K562 (cell line): ENCODE data around the gene GRIK5. TPM values are rescaled to one million over a fixed set of nuclear protein-coding genes. Genes with fewer than 3 reads are reported as not detected.

Source experiments
- ATAC-seq: fragments of 200-7000 bp; cut with Tn5 transposase; 3 replicates; pipeline ENCODE4 v1.9.1; 2020; ENCODE audit warnings: moderate library complexity
- BruUV-seq: library from RNA; stranded (reverse); fragments of 400-500 nt; replicated peaks from 2 replicates; lab custom pipeline; 2021; lab: Mats Ljungman, UMichigan
- CTCF ChIA-PET: fragments of 300-600 bp; formaldehyde crosslinking; extraction: SDS; loops from one replicate; lab custom pipeline; 2021; ENCODE audit warnings: low intra/inter-chr PET ratio; lab: Yijun Ruan, JAX
- POLR2A ChIA-PET: fragments of 300-600, 350-650 bp; sonication (Branson Sonifier 250); formaldehyde crosslinking; extraction: SDS; loops from one replicate; lab custom pipeline; 2021; ENCODE audit warnings: antibody characterized with exemption, inconsistent platforms; lab: Yijun Ruan, JAX
- DNase-seq, 4 experiments: peaks; one replicate each; pipeline versions ENCODE4 v3.0.0 to v3.0.0-alpha.2; 2011 to 2018; ENCODE audit warnings: low spot score in 3 of 4, mixed read lengths in 3 of 4; ENCODE audit errors: extremely low read depth in 1 of 4
- FAIRE-seq: peaks from 2 replicates; lab custom pipeline; 2011; peaks lifted over from hg19 to GRCh38; lab: Jason Lieb, UNC
- H2AFZ ChIP-seq: 2 replicates; pipeline ENCODE4 v1.6.0; 2011; ENCODE audit warnings: low read depth, low read length, control low read depth, inconsistent platforms
- H3K27ac ChIP-seq: fragments of 200-600 bp; 3 replicates; pipeline ENCODE4 v1.8.0; 2011; ENCODE audit warnings: low read depth, mild to moderate bottlenecking, control low read depth, inconsistent platforms, low read length, moderate library complexity, mixed read lengths; ENCODE audit errors: extremely low read depth
- H3K27me3 ChIP-seq, 2 experiments: fragments of 300-600 bp in 1 of 2; 2 replicates in 1 of 2; 3 replicates in 1 of 2; pipeline versions ENCODE4 v1.6.0 to v1.8.0; 2011; ENCODE audit warnings: inconsistent platforms in 2 of 2, low read length in 2 of 2, mild to moderate bottlenecking in 1 of 2, mixed read lengths in 1 of 2, moderate library complexity in 1 of 2; ENCODE audit not compliant: control insufficient read depth in 2 of 2, insufficient read depth in 2 of 2
- H3K36me3 ChIP-seq: fragments of 300-600 bp; 3 replicates; pipeline ENCODE4 v1.8.0; 2011; ENCODE audit warnings: mild to moderate bottlenecking, low read length, inconsistent platforms; ENCODE audit not compliant: control insufficient read depth, insufficient read depth
- H3K4me1 ChIP-seq, 2 experiments: fragments of 200-600 bp in 1 of 2; replicated peaks in 1 of 2; 2 replicates in 1 of 2; 3 replicates in 1 of 2; pipeline versions ENCODE4 v1.5.1 to v1.8.0; 2011; ENCODE audit warnings: inconsistent platforms in 2 of 2, low read length in 2 of 2, mild to moderate bottlenecking in 1 of 2, mixed read lengths in 1 of 2, moderate library complexity in 1 of 2; ENCODE audit not compliant: control insufficient read depth in 2 of 2, insufficient read depth in 2 of 2
- H3K4me2 ChIP-seq: 2 replicates; pipeline ENCODE4 v1.6.1; 2011; ENCODE audit warnings: low read length, control low read depth, inconsistent platforms, mixed read lengths; ENCODE audit not compliant: insufficient read depth
- H3K4me3 ChIP-seq: fragments of 200-600 bp; sonication (generic), shearing (Covaris generic); 2 replicates; pipeline ENCODE4 v1.5.1; 2016; ENCODE audit warnings: control low read depth, inconsistent platforms
- H3K79me2 ChIP-seq: fragments of 200-600 bp; 3 replicates; pipeline ENCODE4 v1.8.0; 2011; ENCODE audit warnings: low read length, inconsistent platforms; ENCODE audit not compliant: control insufficient read depth, insufficient read depth
- H3K9ac ChIP-seq, 2 experiments: 2 replicates each; pipeline versions ENCODE4 v1.6.0 to v1.6.1; 2011; ENCODE audit warnings: low read depth in 2 of 2, low read length in 2 of 2, control low read depth in 1 of 2, inconsistent platforms in 1 of 2, mild to moderate bottlenecking in 1 of 2, mixed read lengths in 1 of 2; ENCODE audit not compliant: insufficient read depth in 1 of 2
- H3K9me1 ChIP-seq: one replicate; pipeline ENCODE4 v1.6.0; 2011; ENCODE audit warnings: inconsistent platforms, mild to moderate bottlenecking, low read length, moderate library complexity; ENCODE audit not compliant: control insufficient read depth, insufficient read depth
- H3K9me3 ChIP-seq: replicated peaks from 2 replicates; pipeline ENCODE4 v1.5.1; 2011; ENCODE audit warnings: low read depth, low read length, inconsistent platforms; ENCODE audit not compliant: control insufficient read depth, insufficient read depth
- H4K20me1 ChIP-seq: replicated peaks from 2 replicates; pipeline ENCODE4 v1.6.1; 2011; ENCODE audit warnings: low read length, inconsistent platforms, mixed read lengths; ENCODE audit not compliant: control insufficient read depth, insufficient read depth
- ARID1B ChIP-seq: fragments of 450-650 bp; IDR thresholded peaks from 2 replicates; pipeline ENCODE4 v1.6.1; 2016; ENCODE audit warnings: antibody characterized with exemption, mild to moderate bottlenecking, inconsistent platforms
- ATF7 ChIP-seq: fragments of 450-650 bp; IDR thresholded peaks from 2 replicates; pipeline ENCODE4 v1.7.1; 2014; ENCODE audit warnings: mild to moderate bottlenecking, moderate library complexity
- FOS ChIP-seq: IDR thresholded peaks from 3 replicates; pipeline ENCODE4 v1.6.1; 2011; ENCODE audit not compliant: insufficient read length; ENCODE audit errors: extremely low read depth
- LCOR ChIP-seq: sonication (generic); formaldehyde crosslinking; IDR thresholded peaks from 2 replicates; pipeline ENCODE4 v1.8.0; 2022; ENCODE audit warnings: mild to moderate bottlenecking, missing genetic modification reagents
- MXI1 ChIP-seq: IDR thresholded peaks from 2 replicates; pipeline ENCODE4 v1.6.1; 2011; ENCODE audit warnings: low read depth, mild to moderate bottlenecking, improper control_type of control experiment, low read length
- RB1 ChIP-seq: fragments of 450-650 bp; IDR thresholded peaks from 2 replicates; pipeline ENCODE4 v1.6.1; 2017; ENCODE audit warnings: low read depth, mild to moderate bottlenecking
- SMARCE1 ChIP-seq: fragments of 450-650 bp; IDR thresholded peaks from 2 replicates; pipeline ENCODE4 v1.7.1; 2016; ENCODE audit warnings: mild to moderate bottlenecking
- SPI1 ChIP-seq: IDR thresholded peaks from 2 replicates; pipeline ENCODE4 v1.6.1; 2011; ENCODE audit warnings: low read depth, low read length, control low read depth, borderline replicate concordance
- WGBS: fragments of 100-300 bp; shearing (Covaris generic); methylation state at CpG from one replicate; pipeline ENCODE4 v1.1.6; 2016; ENCODE audit warnings: low coverage, mixed read lengths; ENCODE audit not compliant: insufficient coverage; ENCODE audit errors: missing lambda C conversion rate; 5-methylcytosine and 5-hydroxymethylcytosine counted together
- in situ Hi-C: fragments of 300-500 bp; cut with MboI; formaldehyde crosslinking; loops from 4 replicates; pipeline ENCODE4 v1.15.0; 2018; ENCODE audit warnings: inconsistent platforms, mixed read lengths
- intact Hi-C: fragments of 100-400 bp; cut with micrococcal nuclease; formaldehyde crosslinking; loops from 2 replicates; pipeline ENCODE4 v1.14.2; 2022
- polyA plus RNA-seq, 8 experiments: library from polyadenylated mRNA; depleted of rRNA in 4 of 8; stranded (reverse) in 5 of 8; unstranded in 3 of 8; fragments of >200 nt; fragmentation: Nextera tagmentation in 2 of 8; fragmentation: Illumina TruSeq in 1 of 8; extraction: Ambion mirVana in 2 of 8; extraction: Trizol in 1 of 8; gene quantifications; 2 replicates each; pipeline versions ENCODE4 v1.2.1 to v1.2.3, GENCODE V29; 2011 to 2014; ENCODE audit warnings: inconsistent platforms in 1 of 8, missing spikeins in 1 of 8
- total RNA-seq, 7 experiments: library from RNA; depleted of rRNA in 6 of 7; stranded (reverse); fragments of >200 nt in 6 of 7; fragmentation: Illumina TruSeq in 2 of 7; extraction: Trizol in 2 of 7; gene quantifications; 2 replicates each; pipeline versions ENCODE4 v1.2.1 to v1.2.3, GENCODE V29; 2011 to 2021; ENCODE audit warnings: low replicate concordance in 1 of 7
- TF ChIP-seq, protein P1 (sequence below): sonication (generic); formaldehyde crosslinking; IDR thresholded peaks from 2 replicates; pipeline ENCODE4 v1.8.1; 2023; ENCODE audit warnings: mild to moderate bottlenecking, missing genetic modification reagents
- TF ChIP-seq, protein P2 (sequence below), 2 experiments: fragments of 450-650 bp; formaldehyde crosslinking in 1 of 2; IDR thresholded peaks; 2 replicates each; pipeline versions ENCODE4 v1.4.0 to v1.6.1; 2014 to 2020; ENCODE audit warnings: mild to moderate bottlenecking in 2 of 2, borderline replicate concordance in 1 of 2, low read depth in 1 of 2

Gene GRIK5
- total and polyA plus RNA-seq, 9 of the 15 experiments (the other 6 are each of a cell fraction or from before 2014, with no cell fraction given) = 0.04 to 0.55 (median 0.27) TPM; not detected in 2

DNA sequence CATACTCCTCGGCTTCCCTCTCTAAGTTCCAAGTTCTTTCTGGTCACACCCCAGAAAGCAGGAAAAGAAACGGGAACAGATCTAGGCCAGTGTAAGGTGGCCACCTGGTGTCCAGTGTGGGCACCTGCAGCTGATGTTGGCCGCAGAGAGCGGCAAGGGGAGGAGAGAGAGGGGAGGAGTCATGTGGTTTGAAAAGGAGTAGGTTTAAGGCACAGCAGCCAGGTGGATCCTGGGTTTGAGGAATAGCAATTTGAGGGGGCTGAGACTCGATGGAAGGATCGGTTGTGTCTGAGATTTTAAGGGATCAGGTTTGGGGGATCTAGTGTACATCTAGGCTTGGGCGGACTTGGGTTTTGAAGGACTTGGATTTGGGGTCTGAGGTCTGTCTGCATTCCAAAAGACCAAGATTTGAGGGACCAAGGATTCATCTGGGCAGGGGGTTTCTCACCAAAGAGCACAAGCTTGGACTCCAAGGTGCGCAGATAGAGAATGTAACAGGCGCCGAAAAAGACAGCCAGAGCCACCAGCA lies 112.1 kb downstream of the GRIK5 start:
- ChIA-PET POLR2A (interaction anchor here (0.5 to 2.7 kb wide), 12 partner anchors 13 to 114 kb away, joined by 3 to 14 read pairs (median 4); partner anchors contain the start of gene RPS19), CTCF (interaction anchor here (0.7 to 2.1 kb wide), 5 partner anchors 17 to 165 kb away, joined by 3 to 18 read pairs (median 7); partner anchors contain the start of gene RPS19)
- Histone ChIP-seq H3K27me3 (no peaks in the 10 kb centered on the region), H3K4me3 (peak overlapping the region; percentile 61), H3K27ac (peak overlapping the region; percentile 57; the same call in 2 of the 3 replicates), H3K4me2 (peak overlapping the region; percentile 93), H3K9me3 (no peaks in the 10 kb centered on the region), H3K9me1 (no peaks in the 10 kb centered on the region), H3K79me2 (no peaks in the 10 kb centered on the region), H3K9ac (peak overlapping the region; percentile 77 to 90; a peak in 2 of 4 replicates), H4K20me1 (no peaks in the 10 kb centered on the region), H2AFZ (peak overlapping the region; percentile 95), H3K36me3 (no peaks in the 10 kb centered on the region), H3K4me1 (peaks cover 15 to 40% of the 10 kb centered on the region in 2 experiments; a peak in 4 of 5 replicates)
- WGBS = 3% methylated on average over 9 of the region's 10 CpGs
- DNase-seq (peak; percentile 87 to 93 (median 90)), FAIRE-seq (peak; percentile 100), ATAC-seq (peak; percentile 86)
- in situ Hi-C loops = loop anchor here (10.0 kb wide), 1 partner anchor 163 kb away; the partner anchor contains the start of gene CEACAM3
- BruUV-seq = no TSS peak
- intact Hi-C loops = loop anchor here (1.0 to 2.0 kb wide), 3 partner anchors 65 to 85 kb away; no protein-coding TSS in a partner anchor
- TF ChIP-seq, protein P1, sequence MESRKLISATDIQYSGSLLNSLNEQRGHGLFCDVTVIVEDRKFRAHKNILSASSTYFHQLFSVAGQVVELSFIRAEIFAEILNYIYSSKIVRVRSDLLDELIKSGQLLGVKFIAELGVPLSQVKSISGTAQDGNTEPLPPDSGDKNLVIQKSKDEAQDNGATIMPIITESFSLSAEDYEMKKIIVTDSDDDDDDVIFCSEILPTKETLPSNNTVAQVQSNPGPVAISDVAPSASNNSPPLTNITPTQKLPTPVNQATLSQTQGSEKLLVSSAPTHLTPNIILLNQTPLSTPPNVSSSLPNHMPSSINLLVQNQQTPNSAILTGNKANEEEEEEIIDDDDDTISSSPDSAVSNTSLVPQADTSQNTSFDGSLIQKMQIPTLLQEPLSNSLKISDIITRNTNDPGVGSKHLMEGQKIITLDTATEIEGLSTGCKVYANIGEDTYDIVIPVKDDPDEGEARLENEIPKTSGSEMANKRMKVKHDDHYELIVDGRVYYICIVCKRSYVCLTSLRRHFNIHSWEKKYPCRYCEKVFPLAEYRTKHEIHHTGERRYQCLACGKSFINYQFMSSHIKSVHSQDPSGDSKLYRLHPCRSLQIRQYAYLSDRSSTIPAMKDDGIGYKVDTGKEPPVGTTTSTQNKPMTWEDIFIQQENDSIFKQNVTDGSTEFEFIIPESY (CRISPR knock-in tag) = 0 out of 2 replicates have a peak, but pooled peaks have one; percentile 57
- TF ChIP-seq LCOR = no peak
- no peak for TF ChIP-seq FOS
- TF ChIP-seq SPI1 = peak; percentile 62; the same call in 1 of the 2 replicates
- no peak for TF ChIP-seq MXI1
- peak; percentile 8; the same call in 1 of the 2 replicates for TF ChIP-seq ARID1B
- 0 out of 2 replicates have a peak, but pooled peaks have one; percentile 18 for TF ChIP-seq ATF7
- TF ChIP-seq, protein P2, sequence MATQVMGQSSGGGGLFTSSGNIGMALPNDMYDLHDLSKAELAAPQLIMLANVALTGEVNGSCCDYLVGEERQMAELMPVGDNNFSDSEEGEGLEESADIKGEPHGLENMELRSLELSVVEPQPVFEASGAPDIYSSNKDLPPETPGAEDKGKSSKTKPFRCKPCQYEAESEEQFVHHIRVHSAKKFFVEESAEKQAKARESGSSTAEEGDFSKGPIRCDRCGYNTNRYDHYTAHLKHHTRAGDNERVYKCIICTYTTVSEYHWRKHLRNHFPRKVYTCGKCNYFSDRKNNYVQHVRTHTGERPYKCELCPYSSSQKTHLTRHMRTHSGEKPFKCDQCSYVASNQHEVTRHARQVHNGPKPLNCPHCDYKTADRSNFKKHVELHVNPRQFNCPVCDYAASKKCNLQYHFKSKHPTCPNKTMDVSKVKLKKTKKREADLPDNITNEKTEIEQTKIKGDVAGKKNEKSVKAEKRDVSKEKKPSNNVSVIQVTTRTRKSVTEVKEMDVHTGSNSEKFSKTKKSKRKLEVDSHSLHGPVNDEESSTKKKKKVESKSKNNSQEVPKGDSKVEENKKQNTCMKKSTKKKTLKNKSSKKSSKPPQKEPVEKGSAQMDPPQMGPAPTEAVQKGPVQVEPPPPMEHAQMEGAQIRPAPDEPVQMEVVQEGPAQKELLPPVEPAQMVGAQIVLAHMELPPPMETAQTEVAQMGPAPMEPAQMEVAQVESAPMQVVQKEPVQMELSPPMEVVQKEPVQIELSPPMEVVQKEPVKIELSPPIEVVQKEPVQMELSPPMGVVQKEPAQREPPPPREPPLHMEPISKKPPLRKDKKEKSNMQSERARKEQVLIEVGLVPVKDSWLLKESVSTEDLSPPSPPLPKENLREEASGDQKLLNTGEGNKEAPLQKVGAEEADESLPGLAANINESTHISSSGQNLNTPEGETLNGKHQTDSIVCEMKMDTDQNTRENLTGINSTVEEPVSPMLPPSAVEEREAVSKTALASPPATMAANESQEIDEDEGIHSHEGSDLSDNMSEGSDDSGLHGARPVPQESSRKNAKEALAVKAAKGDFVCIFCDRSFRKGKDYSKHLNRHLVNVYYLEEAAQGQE (IDR thresholded peaks at IDR 0.05; ENCODE audit: borderline replicate concordance) = peak; percentile 77
- TF ChIP-seq, protein P2 (CRISPR knock-in tag; IDR thresholded peaks at IDR 0.05; ENCODE audit: low read depth) = no peak
- 0 out of 2 replicates have a peak, but pooled peaks have one; percentile 24 for TF ChIP-seq SMARCE1
- TF ChIP-seq RB1 = peak; percentile 85
